ENCODE results near the gene AKT2.

Gene AKT2

DNA sequence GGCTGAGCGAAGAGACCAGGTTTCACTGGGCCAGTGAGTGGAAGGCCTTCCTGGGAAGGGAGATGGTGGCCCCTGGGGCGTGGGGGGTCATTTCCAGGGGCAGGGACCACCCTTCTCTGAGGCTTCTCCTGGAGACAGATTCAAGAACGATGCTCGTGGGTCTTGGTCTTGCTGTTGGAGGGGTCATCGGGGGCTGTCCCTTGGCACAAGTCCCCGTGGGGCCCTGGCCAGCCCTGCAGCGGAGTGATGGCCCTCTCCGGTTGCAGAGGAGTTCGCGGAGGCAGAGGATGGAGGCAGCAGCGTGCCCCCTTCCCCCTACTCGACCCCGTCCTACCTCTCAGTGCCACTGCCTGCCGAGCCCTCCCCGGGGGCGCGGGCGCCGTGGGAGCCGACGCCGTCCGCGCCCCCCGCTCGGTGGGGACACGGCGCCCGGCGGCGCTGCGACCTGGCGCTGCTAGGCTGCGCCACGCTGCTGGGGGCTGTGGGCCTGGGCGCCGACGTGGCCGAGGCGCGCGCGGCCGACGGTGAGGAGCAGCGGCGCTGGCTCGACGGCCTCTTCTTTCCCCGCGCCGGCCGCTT, 71.8 kb downstream of the AKT2 start:
- TF ChIP-seq, protein P1, sequence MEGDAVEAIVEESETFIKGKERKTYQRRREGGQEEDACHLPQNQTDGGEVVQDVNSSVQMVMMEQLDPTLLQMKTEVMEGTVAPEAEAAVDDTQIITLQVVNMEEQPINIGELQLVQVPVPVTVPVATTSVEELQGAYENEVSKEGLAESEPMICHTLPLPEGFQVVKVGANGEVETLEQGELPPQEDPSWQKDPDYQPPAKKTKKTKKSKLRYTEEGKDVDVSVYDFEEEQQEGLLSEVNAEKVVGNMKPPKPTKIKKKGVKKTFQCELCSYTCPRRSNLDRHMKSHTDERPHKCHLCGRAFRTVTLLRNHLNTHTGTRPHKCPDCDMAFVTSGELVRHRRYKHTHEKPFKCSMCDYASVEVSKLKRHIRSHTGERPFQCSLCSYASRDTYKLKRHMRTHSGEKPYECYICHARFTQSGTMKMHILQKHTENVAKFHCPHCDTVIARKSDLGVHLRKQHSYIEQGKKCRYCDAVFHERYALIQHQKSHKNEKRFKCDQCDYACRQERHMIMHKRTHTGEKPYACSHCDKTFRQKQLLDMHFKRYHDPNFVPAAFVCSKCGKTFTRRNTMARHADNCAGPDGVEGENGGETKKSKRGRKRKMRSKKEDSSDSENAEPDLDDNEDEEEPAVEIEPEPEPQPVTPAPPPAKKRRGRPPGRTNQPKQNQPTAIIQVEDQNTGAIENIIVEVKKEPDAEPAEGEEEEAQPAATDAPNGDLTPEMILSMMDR (IDR thresholded peaks at IDR 0.05) = no peak
- H3K27ac ChIP-seq = no peak overlapping the region
- no peak for DNase-seq (ENCODE audit: low spot score)
- no peak overlapping the region for H3K4me3 ChIP-seq

DNA sequence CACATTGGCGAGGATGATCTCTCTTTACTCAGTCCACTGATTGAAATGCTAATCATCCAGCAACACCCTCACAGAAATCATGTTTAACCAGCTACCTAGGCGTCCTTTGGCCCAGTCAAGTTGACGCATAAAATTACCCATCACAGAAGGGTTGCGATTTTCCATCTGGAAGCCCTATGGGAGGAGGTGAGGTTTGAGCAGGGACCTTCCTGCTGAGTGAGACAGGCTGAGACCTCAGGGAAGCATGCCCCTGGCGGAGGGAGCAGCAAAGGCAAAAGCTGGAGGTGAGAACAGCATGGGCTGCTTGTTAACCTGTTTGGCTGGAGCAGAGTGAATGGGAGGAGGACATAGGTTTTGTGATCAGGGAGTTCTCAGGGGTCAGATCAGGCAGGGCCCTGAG, 74.3 kb downstream of the AKT2 start:
- TF ChIP-seq, protein P1 (IDR thresholded peaks at IDR 0.05) = no peak
- Histone ChIP-seq H3K27ac (no peak overlapping the region), H3K4me3 (no peak overlapping the region)
- DNase-seq (ENCODE audit: low spot score) = no peak

DNA sequence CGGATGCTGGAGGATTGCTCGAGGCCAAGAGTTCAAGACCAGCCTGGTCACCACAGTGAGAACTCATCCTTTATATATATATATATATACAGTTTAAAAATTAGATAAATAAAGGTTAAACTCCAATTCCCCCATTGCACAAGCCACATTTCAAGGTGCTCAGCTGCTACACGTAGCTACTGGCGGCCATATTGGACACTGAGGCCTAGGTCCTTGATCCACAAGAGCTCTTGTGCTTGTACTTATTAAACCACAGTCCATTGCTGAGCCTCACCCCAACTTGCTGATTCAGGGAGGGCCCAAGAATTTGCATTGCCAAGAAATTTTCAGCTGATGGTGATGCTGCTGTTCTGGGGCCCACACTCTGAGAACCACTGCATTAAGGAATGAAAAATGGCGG, 76.5 kb downstream of the AKT2 start:
- Histone ChIP-seq H3K4me3 (no peak overlapping the region), H3K27ac (no peak overlapping the region)
- TF ChIP-seq, protein P1 (IDR thresholded peaks at IDR 0.05) = no peak
- no peak for DNase-seq (ENCODE audit: low spot score)

DNA sequence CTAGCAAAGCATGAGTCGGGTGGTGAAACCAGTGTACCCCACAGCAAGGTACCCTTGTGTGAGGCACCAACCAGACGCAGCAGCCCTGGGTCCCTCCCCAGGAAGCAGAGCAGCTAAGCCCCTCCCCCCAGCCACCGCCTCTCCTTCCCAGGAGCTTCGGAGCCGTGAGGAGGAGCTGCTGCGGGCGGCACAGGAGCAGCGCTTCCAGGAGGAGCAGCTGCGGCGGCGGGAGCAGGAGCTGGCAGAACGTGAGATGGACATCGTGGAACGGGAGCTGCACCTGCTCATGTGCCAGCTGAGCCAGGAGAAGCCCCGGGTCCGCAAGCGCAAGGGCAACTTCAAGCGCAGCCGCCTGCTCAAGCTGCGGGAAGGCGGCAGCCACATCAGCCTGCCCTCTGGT, 79.4 kb downstream of the AKT2 start:
- TF ChIP-seq, protein P1 (IDR thresholded peaks at IDR 0.05) = no peak
- Histone ChIP-seq H3K27ac (no peak overlapping the region), H3K4me3 (no peak overlapping the region)
- DNase-seq (ENCODE audit: low spot score) = no peak

DNA sequence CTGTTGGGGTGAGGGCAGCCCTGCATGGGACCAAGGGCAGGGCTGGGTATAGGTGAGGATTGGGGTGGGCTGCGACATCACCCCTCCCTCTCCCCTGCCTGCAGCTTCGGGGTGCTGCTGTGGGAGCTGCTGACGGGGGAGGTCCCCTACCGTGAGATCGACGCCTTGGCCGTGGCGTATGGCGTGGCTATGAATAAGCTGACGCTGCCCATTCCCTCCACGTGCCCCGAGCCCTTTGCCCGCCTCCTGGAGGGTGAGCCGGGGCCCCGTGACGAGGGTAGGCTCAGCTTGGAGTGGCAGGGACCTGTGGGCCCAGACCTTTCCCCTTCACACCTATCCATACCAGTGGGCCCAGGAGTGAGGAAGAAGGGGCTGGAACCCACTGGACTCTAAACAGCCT, 80.8 kb downstream of the AKT2 start:
- DNase-seq (ENCODE audit: low spot score) = no peak
- TF ChIP-seq, protein P1 (IDR thresholded peaks at IDR 0.05) = no peak
- Histone ChIP-seq H3K4me3 (no peak overlapping the region), H3K27ac (no peak overlapping the region)

DNA sequence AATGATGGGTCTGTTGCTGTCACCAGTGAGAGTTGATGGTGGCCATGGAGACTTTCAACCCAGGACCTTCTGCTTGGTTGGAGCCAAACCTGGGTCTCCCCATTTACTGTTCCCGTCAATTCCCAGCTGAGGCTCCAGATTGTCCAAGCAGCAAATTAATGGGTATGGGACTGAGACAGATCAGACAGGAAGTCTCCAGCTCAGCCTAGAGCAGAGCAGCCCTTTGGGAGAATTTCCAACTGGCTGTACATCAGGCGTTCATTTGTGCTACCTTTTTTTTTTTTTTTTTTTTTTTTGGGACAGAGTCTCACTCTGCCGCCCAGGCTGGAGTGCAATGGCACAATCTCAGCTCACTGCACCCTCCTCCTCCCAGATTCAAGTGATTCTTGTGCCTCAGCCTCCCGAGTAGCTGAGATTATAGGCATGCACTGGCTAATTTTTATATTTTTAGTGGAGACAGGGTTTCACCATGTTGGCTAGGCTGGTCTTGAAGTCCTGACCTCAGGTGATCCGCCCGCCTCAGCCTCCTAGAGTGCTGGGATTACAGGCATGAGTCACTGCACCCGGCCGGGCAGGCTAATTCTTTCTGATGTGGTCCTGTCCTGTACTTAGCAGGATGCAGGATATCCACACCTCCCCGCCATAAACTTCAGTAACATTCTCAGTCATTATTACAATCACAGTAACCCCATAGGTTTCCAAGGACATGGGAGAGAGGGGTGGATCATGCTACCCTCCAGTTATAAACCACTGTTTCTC, 84.6 kb downstream of the AKT2 start:
- no peak overlapping the region for H3K27ac ChIP-seq
- H3K4me3 ChIP-seq = no peak overlapping the region
- DNase-seq (ENCODE audit: low spot score) = no peak
- TF ChIP-seq, protein P1 (IDR thresholded peaks at IDR 0.05) = no peak

Data from coronary artery (tissue), 2 donors.